ENCODE results near the gene SLC50A1. TPM values are rescaled to one million over a fixed set of nuclear protein-coding genes. Genes with fewer than 3 reads are reported as not detected.

The SLC50A1 gene
- total RNA-seq, 2 donors from 2014 or later = 25.1 to 29.8 TPM

DNA sequence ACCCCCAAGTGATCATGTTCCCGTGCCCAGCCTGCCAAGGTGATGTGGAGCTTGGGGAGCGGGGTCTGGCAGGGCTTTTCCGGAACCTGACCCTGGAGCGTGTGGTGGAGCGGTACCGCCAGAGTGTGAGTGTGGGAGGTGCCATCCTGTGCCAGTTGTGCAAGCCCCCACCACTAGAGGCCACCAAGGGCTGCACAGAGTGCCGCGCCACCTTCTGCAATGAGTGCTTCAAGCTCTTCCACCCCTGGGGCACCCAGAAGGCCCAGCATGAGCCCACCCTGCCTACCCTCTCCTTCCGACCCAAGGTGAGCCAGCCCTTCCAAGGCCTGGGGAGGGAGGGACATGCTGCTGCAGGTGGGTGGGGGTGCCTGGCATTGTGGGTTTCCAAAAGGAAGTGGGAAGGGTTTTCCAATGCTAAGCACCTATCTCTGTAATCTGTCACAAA lies 40.3 kb downstream of the SLC50A1 start:
- H3K4me3 ChIP-seq (ENCODE audit: low read length) = no peak overlapping the region
- WGBS, 2 experiments (ENCODE audit: insufficient coverage in 1 of 2, insufficient read length in 1 of 2) = 84 to 93% methylated on average over 3 to 9 of the region's 9 CpGs
- TF ChIP-seq, protein P1, sequence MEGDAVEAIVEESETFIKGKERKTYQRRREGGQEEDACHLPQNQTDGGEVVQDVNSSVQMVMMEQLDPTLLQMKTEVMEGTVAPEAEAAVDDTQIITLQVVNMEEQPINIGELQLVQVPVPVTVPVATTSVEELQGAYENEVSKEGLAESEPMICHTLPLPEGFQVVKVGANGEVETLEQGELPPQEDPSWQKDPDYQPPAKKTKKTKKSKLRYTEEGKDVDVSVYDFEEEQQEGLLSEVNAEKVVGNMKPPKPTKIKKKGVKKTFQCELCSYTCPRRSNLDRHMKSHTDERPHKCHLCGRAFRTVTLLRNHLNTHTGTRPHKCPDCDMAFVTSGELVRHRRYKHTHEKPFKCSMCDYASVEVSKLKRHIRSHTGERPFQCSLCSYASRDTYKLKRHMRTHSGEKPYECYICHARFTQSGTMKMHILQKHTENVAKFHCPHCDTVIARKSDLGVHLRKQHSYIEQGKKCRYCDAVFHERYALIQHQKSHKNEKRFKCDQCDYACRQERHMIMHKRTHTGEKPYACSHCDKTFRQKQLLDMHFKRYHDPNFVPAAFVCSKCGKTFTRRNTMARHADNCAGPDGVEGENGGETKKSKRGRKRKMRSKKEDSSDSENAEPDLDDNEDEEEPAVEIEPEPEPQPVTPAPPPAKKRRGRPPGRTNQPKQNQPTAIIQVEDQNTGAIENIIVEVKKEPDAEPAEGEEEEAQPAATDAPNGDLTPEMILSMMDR (conservative IDR thresholded peaks at IDR 0.05) = no peak
- H3K9ac ChIP-seq (ENCODE audit: extremely low read depth, low read length, poor library complexity, severe bottlenecking) = no peak overlapping the region
- H3K4me1 ChIP-seq (ENCODE audit: control insufficient read depth, insufficient read depth, low read length) = no peaks in the 10 kb centered on the region
- DNase-seq = peak; percentile 46
- peaks cover 9% of the 10 kb centered on the region for H3K36me3 Mint-ChIP-seq (ENCODE audit: low read depth)
- H3K27ac ChIP-seq (ENCODE audit: low read depth, low read length) = no peak overlapping the region
- H3K27ac Mint-ChIP-seq = no peak overlapping the region
- H3K27me3 ChIP-seq (ENCODE audit: control insufficient read depth, insufficient read depth, low read length, poor library complexity, severe bottlenecking) = no peaks in the 10 kb centered on the region
- peaks cover 15% of the 10 kb centered on the region for H3K27me3 Mint-ChIP-seq (ENCODE audit: insufficient read depth)
- no peaks in the 10 kb centered on the region for H3K9me3 ChIP-seq (ENCODE audit: control insufficient read depth, low read length)
- H3K9me3 Mint-ChIP-seq = no peaks in the 10 kb centered on the region
- H3K36me3 ChIP-seq (ENCODE audit: control insufficient read depth, insufficient read depth, low read length) = peaks cover 17% of the 10 kb centered on the region
- H3K4me3 Mint-ChIP-seq = no peak overlapping the region
- H3K4me1 Mint-ChIP-seq = peaks cover 14% of the 10 kb centered on the region

DNA sequence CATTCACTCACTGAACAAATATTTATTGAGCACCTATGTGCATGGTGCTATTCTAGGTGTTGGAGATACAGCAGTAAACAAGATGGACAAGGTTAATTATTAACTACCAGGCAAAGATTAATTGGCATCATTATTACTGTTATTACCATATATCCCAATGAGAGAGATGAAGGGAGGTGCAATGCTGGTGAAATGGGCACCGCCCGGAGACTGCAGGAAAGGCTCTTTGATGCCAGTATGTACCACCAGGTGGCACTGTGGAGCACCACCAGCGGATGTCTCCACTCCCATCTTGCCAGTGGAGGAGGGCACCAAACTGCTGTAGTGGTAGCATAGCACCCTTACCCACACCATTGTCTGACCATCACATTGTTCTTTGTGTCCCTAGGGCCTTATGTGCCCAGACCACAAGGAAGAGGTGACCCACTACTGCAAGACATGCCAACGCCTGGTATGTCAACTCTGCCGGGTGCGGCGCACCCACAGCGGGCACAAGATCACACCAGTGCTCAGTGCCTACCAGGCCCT lies 41.0 kb downstream of the SLC50A1 start:
- Histone ChIP-seq H3K4me1 (ENCODE audit: control insufficient read depth, insufficient read depth, low read length) (no peaks in the 10 kb centered on the region), H3K27ac (ENCODE audit: low read depth, low read length) (no peak overlapping the region), H3K27me3 (ENCODE audit: control insufficient read depth, insufficient read depth, low read length, poor library complexity, severe bottlenecking) (no peaks in the 10 kb centered on the region), H3K4me3 (ENCODE audit: low read length) (no peak overlapping the region), H3K9me3 (ENCODE audit: control insufficient read depth, low read length) (no peaks in the 10 kb centered on the region), H3K36me3 (ENCODE audit: control insufficient read depth, insufficient read depth, low read length) (peaks cover 17% of the 10 kb centered on the region), H3K9ac (ENCODE audit: extremely low read depth, low read length, poor library complexity, severe bottlenecking) (no peak overlapping the region)
- no peak overlapping the region for H3K4me3 Mint-ChIP-seq
- peaks cover 7% of the 10 kb centered on the region for H3K36me3 Mint-ChIP-seq (ENCODE audit: low read depth)
- WGBS, 2 experiments (ENCODE audit: insufficient coverage in 1 of 2, insufficient read length in 1 of 2) = 79 to 81% methylated on average over 7 to 8 of the region's 8 CpGs
- no peaks in the 10 kb centered on the region for H3K9me3 Mint-ChIP-seq
- TF ChIP-seq, protein P1 (conservative IDR thresholded peaks at IDR 0.05) = peak; percentile 90
- peaks cover 15% of the 10 kb centered on the region for H3K27me3 Mint-ChIP-seq (ENCODE audit: insufficient read depth)
- H3K27ac Mint-ChIP-seq = no peak overlapping the region
- DNase-seq = peak; percentile 91
- H3K4me1 Mint-ChIP-seq = peaks cover 14% of the 10 kb centered on the region

DNA sequence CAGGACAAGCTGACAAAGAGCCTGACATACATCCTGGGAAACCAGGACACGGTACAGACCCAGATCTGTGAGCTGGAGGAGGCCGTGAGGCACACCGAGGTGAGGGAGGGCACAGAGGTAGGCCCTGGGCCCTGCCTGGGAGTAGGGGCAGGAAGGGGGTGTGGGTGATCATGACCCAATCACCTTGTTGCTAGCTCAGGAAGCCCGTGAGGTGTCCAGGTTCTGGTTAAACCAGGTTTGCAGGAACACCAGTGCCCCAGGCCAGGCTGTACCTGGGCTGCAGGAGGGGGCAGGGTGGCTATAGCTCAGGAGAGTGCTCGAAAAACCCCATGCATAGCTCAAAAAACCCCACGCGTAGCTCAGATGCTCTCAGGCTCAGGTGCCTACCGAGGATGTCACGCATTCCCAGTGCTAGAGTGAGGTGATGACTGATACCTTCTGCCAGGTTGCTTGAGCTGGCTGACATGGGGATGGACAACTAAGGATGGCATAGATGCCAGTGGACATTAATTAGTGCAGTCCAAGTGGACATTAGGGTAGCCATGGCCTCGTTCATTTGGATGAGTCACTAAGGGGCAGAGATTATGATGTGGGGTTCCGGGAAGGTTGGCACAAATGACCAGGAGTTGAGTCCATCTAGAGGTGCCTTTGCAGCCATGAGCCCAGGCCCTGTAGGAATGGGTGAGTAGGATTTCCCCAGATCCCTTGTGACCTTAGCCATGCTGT lies 41.7 kb downstream of the SLC50A1 start:
- no peak overlapping the region for H3K4me3 Mint-ChIP-seq
- 88 to 98% methylated on average over 10 to 11 of the region's 11 CpGs for WGBS, 2 experiments (ENCODE audit: insufficient coverage in 1 of 2, insufficient read length in 1 of 2)
- Histone ChIP-seq H3K4me3 (ENCODE audit: low read length) (no peak overlapping the region), H3K27ac (ENCODE audit: low read depth, low read length) (no peak overlapping the region), H3K4me1 (ENCODE audit: control insufficient read depth, insufficient read depth, low read length) (no peaks in the 10 kb centered on the region), H3K9ac (ENCODE audit: extremely low read depth, low read length, poor library complexity, severe bottlenecking) (no peak overlapping the region), H3K27me3 (ENCODE audit: control insufficient read depth, insufficient read depth, low read length, poor library complexity, severe bottlenecking) (no peaks in the 10 kb centered on the region), H3K36me3 (ENCODE audit: control insufficient read depth, insufficient read depth, low read length) (peaks cover 17% of the 10 kb centered on the region), H3K9me3 (ENCODE audit: control insufficient read depth, low read length) (no peaks in the 10 kb centered on the region)
- TF ChIP-seq, protein P1 (conservative IDR thresholded peaks at IDR 0.05) = no peak
- peaks cover 15% of the 10 kb centered on the region for H3K27me3 Mint-ChIP-seq (ENCODE audit: insufficient read depth)
- H3K4me1 Mint-ChIP-seq = peaks cover 10% of the 10 kb centered on the region
- no peak overlapping the region for H3K27ac Mint-ChIP-seq
- H3K9me3 Mint-ChIP-seq = no peaks in the 10 kb centered on the region
- DNase-seq = peak; percentile 33
- H3K36me3 Mint-ChIP-seq (ENCODE audit: low read depth) = peaks cover 7% of the 10 kb centered on the region
